ENCODE measurements around the gene ZSWIM9.

ZSWIM9 gene

DNA sequence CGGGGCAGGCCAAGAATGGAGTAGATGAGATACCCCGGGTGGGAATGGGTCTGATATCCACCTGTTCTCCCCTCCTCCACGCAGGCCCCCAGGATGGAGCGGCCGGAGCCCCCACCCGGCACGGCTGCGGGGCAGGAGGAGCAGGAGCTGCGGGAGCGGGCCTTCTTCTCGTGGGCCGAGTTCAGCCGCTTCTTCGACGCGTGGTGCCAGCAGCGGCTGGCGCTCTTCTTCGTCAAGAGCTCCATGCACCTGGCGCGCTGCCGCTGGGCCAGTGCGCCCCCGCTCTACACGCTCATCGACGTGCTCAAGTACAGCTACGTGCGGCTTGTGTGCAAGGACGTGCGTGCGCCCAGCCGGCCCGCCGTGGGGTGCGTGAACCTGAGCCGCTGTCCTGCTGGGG, 1.2 kb downstream of the ZSWIM9 start:
- no peak for DNase-seq (ENCODE audit: low read depth)
- TF ChIP-seq, protein P1, sequence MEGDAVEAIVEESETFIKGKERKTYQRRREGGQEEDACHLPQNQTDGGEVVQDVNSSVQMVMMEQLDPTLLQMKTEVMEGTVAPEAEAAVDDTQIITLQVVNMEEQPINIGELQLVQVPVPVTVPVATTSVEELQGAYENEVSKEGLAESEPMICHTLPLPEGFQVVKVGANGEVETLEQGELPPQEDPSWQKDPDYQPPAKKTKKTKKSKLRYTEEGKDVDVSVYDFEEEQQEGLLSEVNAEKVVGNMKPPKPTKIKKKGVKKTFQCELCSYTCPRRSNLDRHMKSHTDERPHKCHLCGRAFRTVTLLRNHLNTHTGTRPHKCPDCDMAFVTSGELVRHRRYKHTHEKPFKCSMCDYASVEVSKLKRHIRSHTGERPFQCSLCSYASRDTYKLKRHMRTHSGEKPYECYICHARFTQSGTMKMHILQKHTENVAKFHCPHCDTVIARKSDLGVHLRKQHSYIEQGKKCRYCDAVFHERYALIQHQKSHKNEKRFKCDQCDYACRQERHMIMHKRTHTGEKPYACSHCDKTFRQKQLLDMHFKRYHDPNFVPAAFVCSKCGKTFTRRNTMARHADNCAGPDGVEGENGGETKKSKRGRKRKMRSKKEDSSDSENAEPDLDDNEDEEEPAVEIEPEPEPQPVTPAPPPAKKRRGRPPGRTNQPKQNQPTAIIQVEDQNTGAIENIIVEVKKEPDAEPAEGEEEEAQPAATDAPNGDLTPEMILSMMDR (conservative IDR thresholded peaks at IDR 0.05; ENCODE audit: low read length) = no peak
- H3K4me3 ChIP-seq (ENCODE audit: low read length) = peak overlapping the region; percentile 90

GRCh38 chr19:48174445-48175030, 4.1 kb downstream of the ZSWIM9 start:
- H3K4me3 ChIP-seq (ENCODE audit: low read length) = no peak overlapping the region
- no peak for DNase-seq (ENCODE audit: low read depth)
- TF ChIP-seq, protein P1 (conservative IDR thresholded peaks at IDR 0.05; ENCODE audit: low read length) = no peak

- H3K4me3 ChIP-seq (ENCODE audit: low read length) = no peak overlapping the region
- TF ChIP-seq, protein P1 (conservative IDR thresholded peaks at IDR 0.05; ENCODE audit: low read length) = no peak
- no peak for DNase-seq (ENCODE audit: low read depth)
Observed at GRCh38 chr19:48175578-48175977, 5.1 kb downstream of the ZSWIM9 start.

DNA sequence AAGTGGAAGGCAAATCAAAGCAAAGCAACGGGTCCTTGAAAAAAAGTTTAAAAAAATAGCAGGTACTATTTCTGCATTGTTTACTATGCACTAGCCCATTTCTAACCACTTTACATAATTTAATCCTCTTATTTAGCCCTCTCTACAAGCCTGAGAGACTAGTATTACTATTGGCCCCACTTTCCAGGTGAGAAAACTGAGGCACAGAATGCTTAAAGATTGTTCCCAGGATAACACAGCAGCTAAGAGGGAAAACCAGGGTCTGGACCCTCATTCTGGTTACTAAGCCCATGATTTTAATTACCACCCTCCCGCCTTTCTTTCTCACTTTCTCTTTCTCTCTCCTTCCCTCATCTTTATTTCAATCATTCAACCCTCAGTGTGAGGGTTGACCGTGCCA, 5.7 kb downstream of the ZSWIM9 start:
- TF ChIP-seq, protein P1 (conservative IDR thresholded peaks at IDR 0.05; ENCODE audit: low read length) = no peak
- no peak overlapping the region for H3K4me3 ChIP-seq (ENCODE audit: low read length)
- DNase-seq (ENCODE audit: low read depth) = no peak

- H3K4me3 ChIP-seq (ENCODE audit: low read length) = no peak overlapping the region
- TF ChIP-seq, protein P1 (conservative IDR thresholded peaks at IDR 0.05; ENCODE audit: low read length) = no peak
- no peak for DNase-seq (ENCODE audit: low read depth)
Observed at GRCh38 chr19:48181505-48181904, 11.0 kb downstream of the ZSWIM9 start.

GRCh38 chr19:48182434-48182833, 12.0 kb downstream of the ZSWIM9 start:
- DNase-seq (ENCODE audit: low read depth) = no peak
- H3K4me3 ChIP-seq (ENCODE audit: low read length) = no peak overlapping the region
- TF ChIP-seq, protein P1 (conservative IDR thresholded peaks at IDR 0.05; ENCODE audit: low read length) = no peak

DNA sequence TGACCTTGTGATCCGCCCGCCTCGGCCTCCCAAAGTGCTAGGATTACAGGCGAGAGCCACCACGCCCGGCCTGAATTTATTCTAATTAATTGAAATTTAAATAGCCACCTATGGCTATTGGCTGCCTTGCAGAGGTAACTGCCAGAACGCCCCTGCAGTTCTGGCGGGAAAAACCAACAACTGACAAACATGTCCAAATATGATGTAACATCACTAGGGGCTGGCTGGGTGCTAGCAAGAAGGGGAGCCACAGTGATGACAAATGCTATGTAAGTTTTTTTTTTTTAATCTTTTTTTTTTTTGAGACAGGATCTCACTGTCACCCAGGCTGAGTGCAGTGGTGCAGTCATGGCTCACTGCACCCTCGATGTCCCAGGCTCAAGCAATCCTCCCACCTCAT, 12.9 kb downstream of the ZSWIM9 start:
- TF ChIP-seq, protein P1 (conservative IDR thresholded peaks at IDR 0.05; ENCODE audit: low read length) = no peak
- no peak overlapping the region for H3K4me3 ChIP-seq (ENCODE audit: low read length)
- no peak for DNase-seq (ENCODE audit: low read depth)
